ENCODE data around the gene CNTNAP1. TPM values are rescaled to one million over a fixed set of nuclear protein-coding genes. Genes with fewer than 3 reads are reported as not detected.

CNTNAP1 gene
- total and polyA plus RNA-seq, 9 of the 15 experiments (the other 6 are each of a cell fraction or from before 2014, with no cell fraction given) = 0.10 to 1.8 (median 0.62) TPM

DNA sequence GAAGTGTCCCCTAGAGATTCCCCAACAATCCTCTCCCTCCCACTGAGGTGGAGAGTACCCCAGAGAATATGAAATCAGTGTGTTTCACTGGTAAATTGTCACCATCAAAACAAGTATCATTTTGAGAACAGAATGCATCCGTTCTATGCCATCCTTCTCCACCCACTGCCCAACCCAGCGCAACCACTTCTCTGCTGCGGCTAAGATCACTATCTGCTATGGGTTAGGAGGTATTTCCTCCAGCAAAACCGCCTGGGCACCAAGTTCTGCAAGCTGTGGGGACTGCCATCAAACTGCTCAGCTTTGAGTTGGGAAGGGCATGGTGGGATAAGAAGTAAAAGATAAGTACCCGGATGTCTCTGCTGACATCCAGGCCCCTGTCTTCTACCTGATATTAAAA lies 24.4 kb downstream of the CNTNAP1 start (continued):
- TF ChIP-seq, protein P1, sequence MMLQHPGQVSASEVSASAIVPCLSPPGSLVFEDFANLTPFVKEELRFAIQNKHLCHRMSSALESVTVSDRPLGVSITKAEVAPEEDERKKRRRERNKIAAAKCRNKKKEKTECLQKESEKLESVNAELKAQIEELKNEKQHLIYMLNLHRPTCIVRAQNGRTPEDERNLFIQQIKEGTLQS (IDR thresholded peaks at IDR 0.05) = no peak
- TF ChIP-seq, protein P1 (CRISPR knock-in tag; conservative IDR thresholded peaks at IDR 0.05) = no peak
- TF ChIP-seq SOX6 (IDR thresholded peaks at IDR 0.05) = no peak
- no peak for TF ChIP-seq GATAD2A (IDR thresholded peaks at IDR 0.05)

DNA sequence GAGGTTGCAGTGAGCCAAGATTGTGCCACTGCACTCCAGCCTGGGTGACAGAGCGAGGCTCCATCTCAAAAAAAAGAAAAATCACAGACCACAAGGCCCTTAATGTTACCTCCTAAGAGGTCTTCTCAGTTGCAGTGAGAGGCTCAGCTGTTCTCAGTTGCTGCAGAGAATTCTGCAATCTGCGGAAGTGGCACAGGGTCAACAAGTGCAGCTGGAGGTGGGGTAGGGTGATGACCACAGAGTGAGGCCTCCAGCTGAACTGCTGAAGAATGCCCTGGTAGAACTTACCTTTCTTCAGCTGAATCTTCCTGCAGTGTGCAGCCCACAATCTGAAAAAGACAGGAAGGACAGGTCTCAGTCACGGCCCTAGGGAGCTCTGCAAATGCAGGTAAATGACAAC lies 26.3 kb downstream of the CNTNAP1 start:
- no peaks in the 10 kb centered on the region for H3K9me1 ChIP-seq (ENCODE audit: control insufficient read depth, insufficient read depth, low read length)
- POLR2A ChIA-PET = interaction anchor here (0.7 to 2.6 kb wide), 6 partner anchors 9 to 131 kb away, joined by 3 to 17 read pairs (median 3); partner anchors contain the start of gene PSMC3IP
- in situ Hi-C loops (cut with MboI) = no loop called here
- H3K4me2 ChIP-seq (ENCODE audit: insufficient read depth, low read length) = no peak overlapping the region
- no peak overlapping the region; a peak in 1 of 4 replicates for H3K9ac ChIP-seq (ENCODE audit: insufficient read depth in 1 of 2, low read depth in 2 of 2, low read length in 2 of 2)
- 80% methylated on average over 3 of the region's 3 CpGs for WGBS (ENCODE audit: insufficient coverage, low coverage, missing lambda C conversion rate)
- FAIRE-seq (no peak), ATAC-seq (no peak), DNase-seq (ENCODE audit: extremely low read depth in 1 of 4, low spot score in 3 of 4) (no peak)
- H3K27me3 ChIP-seq (ENCODE audit: control insufficient read depth in 2 of 2, insufficient read depth in 2 of 2, low read length in 2 of 2) = no peaks in the 10 kb centered on the region
- no TSS peak for BruUV-seq (replicated peaks)
- H2AFZ ChIP-seq (ENCODE audit: low read depth, low read length) = no peak overlapping the region
- H4K20me1 ChIP-seq (replicated peaks; ENCODE audit: control insufficient read depth, insufficient read depth, low read length) = no peaks in the 10 kb centered on the region
- peaks cover 81% of the 10 kb centered on the region for H3K36me3 ChIP-seq (ENCODE audit: control insufficient read depth, insufficient read depth, low read length)
- peaks cover 0 to 5% of the 10 kb centered on the region in 2 experiments; a peak in 1 of 5 replicates for H3K4me1 ChIP-seq (replicated peaks in 1 of 2; ENCODE audit: control insufficient read depth in 2 of 2, insufficient read depth in 2 of 2, low read length in 2 of 2)
- no peak overlapping the region for H3K4me3 ChIP-seq
- intact Hi-C loops (cut with micrococcal nuclease) = no loop called here
- CTCF ChIA-PET (ENCODE audit: low intra/inter-chr PET ratio) = no interaction called here
- H3K79me2 ChIP-seq (ENCODE audit: control insufficient read depth, insufficient read depth, low read length) = no peaks in the 10 kb centered on the region
- H3K9me3 ChIP-seq (replicated peaks; ENCODE audit: control insufficient read depth, insufficient read depth, low read depth, low read length) = no peaks in the 10 kb centered on the region
- H3K27ac ChIP-seq (ENCODE audit: extremely low read depth, low read depth, low read length) = no peak overlapping the region
- no peak for TF ChIP-seq ZFP1 (CRISPR knock-in tag; IDR thresholded peaks at IDR 0.05)
- TF ChIP-seq, protein P2, sequence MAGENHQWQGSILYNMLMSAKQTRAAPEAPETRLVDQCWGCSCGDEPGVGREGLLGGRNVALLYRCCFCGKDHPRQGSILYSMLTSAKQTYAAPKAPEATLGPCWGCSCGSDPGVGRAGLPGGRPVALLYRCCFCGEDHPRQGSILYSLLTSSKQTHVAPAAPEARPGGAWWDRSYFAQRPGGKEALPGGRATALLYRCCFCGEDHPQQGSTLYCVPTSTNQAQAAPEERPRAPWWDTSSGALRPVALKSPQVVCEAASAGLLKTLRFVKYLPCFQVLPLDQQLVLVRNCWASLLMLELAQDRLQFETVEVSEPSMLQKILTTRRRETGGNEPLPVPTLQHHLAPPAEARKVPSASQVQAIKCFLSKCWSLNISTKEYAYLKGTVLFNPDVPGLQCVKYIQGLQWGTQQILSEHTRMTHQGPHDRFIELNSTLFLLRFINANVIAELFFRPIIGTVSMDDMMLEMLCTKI (IDR thresholded peaks at IDR 0.05; ENCODE audit: partially characterized antibody) = no peak
- TF ChIP-seq FIP1L1 (IDR thresholded peaks at IDR 0.05; ENCODE audit: low read depth, low read length, poor library complexity, severe bottlenecking) = no peak
- TF ChIP-seq ZNF133 (CRISPR knock-in tag; IDR thresholded peaks at IDR 0.05) = no peak
- no peak for TF ChIP-seq ZNF134 (CRISPR knock-in tag; conservative IDR thresholded peaks at IDR 0.05)
- no peak for TF ChIP-seq POLR3G (IDR thresholded peaks at IDR 0.05; ENCODE audit: extremely low read depth, insufficient read length, insufficient replicate concordance)
- no peak for TF ChIP-seq SAFB2 (IDR thresholded peaks at IDR 0.05; ENCODE audit: borderline replicate concordance, low read depth, low read length, severe bottlenecking)
- no peak for TF ChIP-seq BMI1 (IDR thresholded peaks at IDR 0.05; ENCODE audit: low read length)
- no peak for TF ChIP-seq CBX3 (IDR thresholded peaks at IDR 0.05; ENCODE audit: borderline replicate concordance in 1 of 2, low read length in 2 of 2)
- TF ChIP-seq ZNF445 (CRISPR knock-in tag; IDR thresholded peaks at IDR 0.05; ENCODE audit: low read depth) = no peak
- no peak for TF ChIP-seq HMG20B (CRISPR knock-in tag; IDR thresholded peaks at IDR 0.05)
- no peak for TF ChIP-seq CXXC5 (CRISPR knock-in tag; IDR thresholded peaks at IDR 0.05)
- TF ChIP-seq ZNF253 (CRISPR knock-in tag; conservative IDR thresholded peaks at IDR 0.05) = no peak
- TF ChIP-seq MTA1 (IDR thresholded peaks at IDR 0.05; ENCODE audit: borderline replicate concordance) = no peak
- no peak for TF ChIP-seq L3MBTL2 (IDR thresholded peaks at IDR 0.05)
- no peak for TF ChIP-seq SIN3A (IDR thresholded peaks at IDR 0.05; ENCODE audit: borderline replicate concordance in 2 of 2, control insufficient read depth in 1 of 2, low read depth in 2 of 2, low read length in 2 of 2)

Measured in K562 (cell line).